22Rv1 (cell line): Measurements from ENCODE around the gene TBC1D25.

Experiments
- H3K27ac ChIP-seq: fragments of 450-650 bp; 2 replicates; pipeline ENCODE4 v1.5.1; 2017
- CTCF ChIP-seq: fragments of 450-650 bp; IDR thresholded peaks from 2 replicates; pipeline ENCODE4 v1.5.1; 2017; ENCODE audit warnings: mild to moderate bottlenecking
- ZFX ChIP-seq: fragments of 450-650 bp; IDR thresholded peaks from 2 replicates; pipeline ENCODE4 v1.6.1; 2017; ENCODE audit warnings: antibody characterized with exemption, borderline replicate concordance

TBC1D25 gene

GRCh38 chrX:48560681-48561080 is 21.2 kb downstream of the TBC1D25 start:
- TF ChIP-seq CTCF (no peak), ZFX (no peak)
- no peak overlapping the region for H3K27ac ChIP-seq

DNA sequence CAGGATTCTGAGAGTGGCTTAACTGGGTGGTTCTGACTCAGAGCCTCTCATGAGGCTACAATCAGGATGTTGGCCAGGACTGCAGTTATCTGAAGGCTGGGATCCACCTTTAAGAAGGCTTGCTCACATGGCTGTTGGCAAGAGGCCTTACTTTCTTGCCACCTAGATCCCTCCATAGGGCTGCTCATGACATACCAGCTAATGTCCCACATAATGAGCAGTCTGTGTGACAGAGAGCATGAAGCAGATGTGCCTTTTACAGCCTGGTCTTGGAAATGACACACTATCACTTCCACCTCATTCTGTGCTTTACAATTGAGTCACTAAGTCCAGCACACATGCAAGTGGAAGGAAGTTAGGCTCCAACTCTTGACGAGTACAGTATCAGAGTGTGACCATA is 30.4 kb downstream of the TBC1D25 start:
- H3K27ac ChIP-seq = no peak overlapping the region
- no peak for TF ChIP-seq CTCF
- TF ChIP-seq ZFX = no peak

- peak overlapping the region; percentile 90 for H3K27ac ChIP-seq
- no peak for TF ChIP-seq CTCF
- TF ChIP-seq ZFX = no peak
These were observed 34.3 kb downstream of the TBC1D25 start for GRCh38 chrX:48573690-48574269.

- TF ChIP-seq ZFX (no peak), CTCF (peak; percentile 30; the same call in 1 of the 2 replicates)
- H3K27ac ChIP-seq = peak within 1 kb of the TSS; percentile 90
These were observed 35.1 kb downstream of the TBC1D25 start, which contains the start of gene RBM3 for GRCh38 chrX:48574270-48575266. Gene RBM3, plus strand, starts transcription at chrX:48574484. Its CDS starts 697 bp downstream, at chrX:48575181.

- TF ChIP-seq ZFX (no peak), CTCF (no peak)
- peak overlapping the region; percentile 90 for H3K27ac ChIP-seq
These were observed 36.1 kb downstream of the TBC1D25 start for GRCh38 chrX:48575642-48576041.

GRCh38 chrX:48576108-48576507 is 36.6 kb downstream of the TBC1D25 start:
- H3K27ac ChIP-seq = peak overlapping the region; percentile 90; the same call in 1 of the 2 replicates
- TF ChIP-seq ZFX = no peak
- TF ChIP-seq CTCF = no peak

DNA sequence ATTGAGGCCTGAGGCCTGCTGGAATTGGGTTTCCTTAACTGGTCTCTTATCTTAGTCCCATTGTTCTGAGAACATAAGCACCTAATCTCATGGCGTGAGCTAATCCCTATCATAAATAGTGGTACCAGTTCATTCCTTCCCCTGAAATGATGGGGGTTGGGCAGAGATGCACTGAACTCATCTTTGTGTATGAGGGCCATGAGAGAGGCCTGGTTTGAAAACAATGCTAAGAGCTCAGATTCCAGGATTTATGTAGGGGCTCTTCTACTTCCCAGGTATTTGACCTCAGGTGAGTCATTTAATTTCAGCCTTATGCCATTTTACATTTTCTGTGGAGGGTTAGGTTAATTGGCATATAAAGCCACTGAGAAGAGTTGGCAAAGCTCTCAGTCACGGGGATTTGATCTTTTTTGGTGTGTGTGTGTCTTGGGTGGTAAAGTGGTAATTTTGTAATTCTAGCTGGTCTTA is 39.2 kb downstream of the TBC1D25 start:
- H3K27ac ChIP-seq = no peak overlapping the region
- TF ChIP-seq CTCF (no peak), ZFX (no peak)
